Liver (tissue), 2 donors: ENCODE results near the gene CCNK.

ENCODE experiments used
- CTCF ChIP-seq: fragments of 150-350 bp; IDR thresholded peaks from 2 replicates; pipeline ENCODE4 v1.5.1; 2017; ENCODE audit warnings: improper control_type of control experiment, low read depth, low read length; ENCODE audit not compliant: missing input control
- MAX ChIP-seq: IDR thresholded peaks from 2 replicates; pipeline ENCODE4 v1.6.1; 2016; ENCODE audit warnings: antibody characterized with exemption
- donor health status: healthy.

- no peak for TF ChIP-seq CTCF
- no peak for TF ChIP-seq MAX
Observed at GRCh38 chr14:99519931-99520421, 38.8 kb downstream of the CCNK start.
